Activated CD4-positive, alpha-beta T cell treated with anti-CD3 and anti-CD28 coated beads, Interleukin-2, amount 50 U/mL, for 16 hours (primary cell): ENCODE results near the gene COPS6.

ENCODE experiments used
- DNase-seq: peaks from one replicate; pipeline ENCODE4 v3.0.0-alpha.2; 2020

Gene COPS6

GRCh38 chr7:100088621-100089457 lies at the start of gene COPS6:
COPS6 (plus strand) TSS chr7:100088969; CDS start chr7:100088991, 22 bp downstream.
- peak; percentile 80 for DNase-seq

- DNase-seq: no peak
These were observed 48.2 kb upstream of the COPS6 start for GRCh38 chr7:100040575-100040974.

GRCh38 chr7:100044718-100045117 lies 44.1 kb upstream of the COPS6 start:
- no peak for DNase-seq

GRCh38 chr7:100048680-100049079 lies 40.1 kb upstream of the COPS6 start:
- DNase-seq: no peak

GRCh38 chr7:100049441-100050291 lies 39.1 kb upstream of the COPS6 start, which contains the start of gene ZSCAN21:
ZSCAN21 (plus strand) TSS chr7:100049774; CDS start chr7:100057007, 7,233 bp downstream.
- peak; percentile 79 for DNase-seq

- no peak for DNase-seq
These were observed 37.2 kb upstream of the COPS6 start for GRCh38 chr7:100051611-100052010.

- DNase-seq: peak; percentile 56
These were observed 35.6 kb upstream of the COPS6 start for GRCh38 chr7:100053215-100053614.

GRCh38 chr7:100057006-100057405 lies 31.8 kb upstream of the COPS6 start:
- DNase-seq: no peak

GRCh38 chr7:100059251-100059739 lies 29.5 kb upstream of the COPS6 start:
- no peak for DNase-seq

GRCh38 chr7:100061518-100062193 lies 27.1 kb upstream of the COPS6 start:
- DNase-seq: no peak

GRCh38 chr7:100063376-100063775 lies 25.4 kb upstream of the COPS6 start:
- DNase-seq: no peak

GRCh38 chr7:100064162-100064561 lies 24.6 kb upstream of the COPS6 start:
- no peak for DNase-seq

GRCh38 chr7:100065452-100066186 lies 23.1 kb upstream of the COPS6 start:
- no peak for DNase-seq

GRCh38 chr7:100066953-100067352 lies 21.8 kb upstream of the COPS6 start:
- no peak for DNase-seq

GRCh38 chr7:100069991-100070390 lies 18.8 kb upstream of the COPS6 start:
- DNase-seq: no peak

GRCh38 chr7:100071018-100071723 lies 17.6 kb upstream of the COPS6 start:
- no peak for DNase-seq

- DNase-seq: no peak
These were observed 16.3 kb upstream of the COPS6 start for GRCh38 chr7:100072462-100072861.

- no peak for DNase-seq
These were observed 13.9 kb upstream of the COPS6 start for GRCh38 chr7:100074841-100075240.

- no peak for DNase-seq
These were observed 13.4 kb upstream of the COPS6 start for GRCh38 chr7:100075418-100075817.

GRCh38 chr7:100077205-100077604 lies 11.6 kb upstream of the COPS6 start:
- DNase-seq: no peak

- DNase-seq: no peak
These were observed 9.7 kb upstream of the COPS6 start for GRCh38 chr7:100079024-100079560.
